K562 (cell line): ENCODE data around the gene LRRC59. TPM values are rescaled to one million over a fixed set of nuclear protein-coding genes. Genes with fewer than 3 reads are reported as not detected.

ENCODE experiments used
- ARHGAP35 ChIP-seq: fragments of 450-650 bp; IDR thresholded peaks from 2 replicates; pipeline ENCODE4 v1.6.1; 2018; ENCODE audit not compliant: partially characterized antibody
- E2F5 ChIP-seq: sonication (generic); formaldehyde crosslinking; IDR thresholded peaks from 2 replicates; pipeline ENCODE4 v1.8.0; 2022; ENCODE audit warnings: mild to moderate bottlenecking, missing genetic modification reagents
- ELF1 ChIP-seq: fragments of 200-800 bp; sonication (Bioruptor generic); IDR thresholded peaks from 2 replicates; pipeline ENCODE4 v1.6.1; 2016; ENCODE audit warnings: missing genetic modification characterization, missing compliant biosample characterization
- ETV1 ChIP-seq: fragments of 450-650 bp; conservative IDR thresholded peaks from 2 replicates; pipeline ENCODE4 v1.6.1; 2016; ENCODE audit warnings: missing genetic modification characterization, control low read depth, low read depth, missing compliant biosample characterization
- GABPB1 ChIP-seq: sonication (generic); formaldehyde crosslinking; IDR thresholded peaks from 2 replicates; pipeline ENCODE4 v1.8.0; 2022; ENCODE audit warnings: mild to moderate bottlenecking, missing genetic modification reagents
- JUND ChIP-seq, 2 experiments: IDR thresholded peaks; 2 replicates in 1 of 2; 3 replicates in 1 of 2; pipeline ENCODE4 v1.6.1; 2011; ENCODE audit warnings: borderline replicate concordance in 2 of 2, low read depth in 2 of 2, low read length in 2 of 2, improper control_type of control experiment in 1 of 2, missing biosample characterization in 1 of 2, missing genetic modification characterization in 1 of 2, missing genetic modification reagents in 1 of 2
- LCOR ChIP-seq: sonication (generic); formaldehyde crosslinking; IDR thresholded peaks from 2 replicates; pipeline ENCODE4 v1.8.0; 2022; ENCODE audit warnings: mild to moderate bottlenecking, missing genetic modification reagents
- PHF8 ChIP-seq: fragments of 200-600 bp; sonication (generic); IDR thresholded peaks from 2 replicates; pipeline ENCODE4 v1.6.1; 2012; ENCODE audit warnings: mixed run types, mild to moderate bottlenecking, inconsistent platforms, low read length, moderate library complexity, borderline replicate concordance
- SP2 ChIP-seq: IDR thresholded peaks from 2 replicates; pipeline ENCODE4 v1.6.1; 2011; ENCODE audit warnings: mild to moderate bottlenecking, low read depth, low read length, moderate library complexity; ENCODE audit not compliant: poor library complexity, severe bottlenecking; ENCODE audit errors: extremely low read depth
- TEAD4 ChIP-seq, 2 experiments: sonication (generic) in 1 of 2; formaldehyde crosslinking in 1 of 2; IDR thresholded peaks; 2 replicates each; pipeline versions ENCODE4 v1.6.1 to v1.8.0; 2012 to 2022; ENCODE audit warnings: borderline replicate concordance in 1 of 2, inconsistent platforms in 1 of 2, low read length in 1 of 2, mild to moderate bottlenecking in 1 of 2, missing genetic modification reagents in 1 of 2
- ZBTB33 ChIP-seq: sonication (generic); formaldehyde crosslinking; IDR thresholded peaks from 2 replicates; pipeline ENCODE4 v1.8.1; 2023; ENCODE audit warnings: mild to moderate bottlenecking, missing genetic modification reagents
- ZNF12 ChIP-seq: sonication (generic); formaldehyde crosslinking; IDR thresholded peaks from 2 replicates; pipeline ENCODE4 v1.4.0; 2020; ENCODE audit warnings: mild to moderate bottlenecking, missing genetic modification reagents
- ZNF518B ChIP-seq: fragments of 250-450 bp; sonication (Bioruptor Pico); IDR thresholded peaks from 2 replicates; pipeline ENCODE4 v1.5.0; 2021; ENCODE audit warnings: mild to moderate bottlenecking, moderate library complexity
- polyA plus RNA-seq, 8 experiments: library from polyadenylated mRNA; depleted of rRNA in 4 of 8; stranded (reverse) in 5 of 8; unstranded in 3 of 8; fragments of >200 nt; fragmentation: Nextera tagmentation in 2 of 8; fragmentation: Illumina TruSeq in 1 of 8; extraction: Ambion mirVana in 2 of 8; extraction: Trizol in 1 of 8; gene quantifications; 2 replicates each; pipeline versions ENCODE4 v1.2.1 to v1.2.3, GENCODE V29; 2011 to 2014; ENCODE audit warnings: inconsistent platforms in 1 of 8, missing spikeins in 1 of 8
- total RNA-seq, 7 experiments: library from RNA; depleted of rRNA in 6 of 7; stranded (reverse); fragments of >200 nt in 6 of 7; fragmentation: Illumina TruSeq in 2 of 7; extraction: Trizol in 2 of 7; gene quantifications; 2 replicates each; pipeline versions ENCODE4 v1.2.1 to v1.2.3, GENCODE V29; 2011 to 2021; ENCODE audit warnings: low replicate concordance in 1 of 7
- TF ChIP-seq, protein P1 (sequence below), 2 experiments: IDR thresholded peaks in 1 of 2; conservative IDR thresholded peaks in 1 of 2; 2 replicates each; pipeline ENCODE4 v1.6.1; 2016; ENCODE audit warnings: low read depth in 2 of 2, mild to moderate bottlenecking in 1 of 2, missing compliant biosample characterization in 1 of 2, missing genetic modification characterization in 1 of 2, moderate library complexity in 1 of 2

LRRC59 gene
- total and polyA plus RNA-seq, 9 of the 15 experiments (the other 6 are each of a cell fraction or from before 2014, with no cell fraction given): 27.8 to 244 (median 154) TPM

- TF ChIP-seq, protein P1, sequence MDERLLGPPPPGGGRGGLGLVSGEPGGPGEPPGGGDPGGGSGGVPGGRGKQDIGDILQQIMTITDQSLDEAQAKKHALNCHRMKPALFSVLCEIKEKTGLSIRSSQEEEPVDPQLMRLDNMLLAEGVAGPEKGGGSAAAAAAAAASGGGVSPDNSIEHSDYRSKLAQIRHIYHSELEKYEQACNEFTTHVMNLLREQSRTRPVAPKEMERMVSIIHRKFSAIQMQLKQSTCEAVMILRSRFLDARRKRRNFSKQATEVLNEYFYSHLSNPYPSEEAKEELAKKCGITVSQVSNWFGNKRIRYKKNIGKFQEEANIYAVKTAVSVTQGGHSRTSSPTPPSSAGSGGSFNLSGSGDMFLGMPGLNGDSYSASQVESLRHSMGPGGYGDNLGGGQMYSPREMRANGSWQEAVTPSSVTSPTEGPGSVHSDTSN (CRISPR knock-in tag; IDR thresholded peaks at IDR 0.05; ENCODE audit: low read depth): no peak
- TF ChIP-seq, protein P1 (tag; conservative IDR thresholded peaks at IDR 0.05; ENCODE audit: low read depth): peak; percentile 65
- TF ChIP-seq TEAD4 (IDR thresholded peaks at IDR 0.05; ENCODE audit: low read length): peak; percentile 5; the same call in 1 of the 2 replicates
- no peak for TF ChIP-seq TEAD4 (CRISPR knock-in tag; IDR thresholded peaks at IDR 0.05; ENCODE audit: borderline replicate concordance)
- peak; percentile 21; the same call in 1 of the 2 replicates for TF ChIP-seq PHF8
- no peak for TF ChIP-seq ZNF518B
- TF ChIP-seq ETV1: no peak
- TF ChIP-seq ZNF12 (CRISPR knock-in tag): no peak
- TF ChIP-seq LCOR (CRISPR knock-in tag): peak; percentile 45; the same call in 1 of the 2 replicates
- no peak for TF ChIP-seq ARHGAP35
- TF ChIP-seq SP2: peak; percentile 35
- no peak for TF ChIP-seq E2F5
- TF ChIP-seq ZBTB33 (CRISPR knock-in tag): no peak
- 0 out of 2 replicates have a peak, but pooled peaks have one; percentile 16 for TF ChIP-seq ELF1 (tag)
- peak; percentile 47; the same call in 1 of the 2 replicates for TF ChIP-seq GABPB1 (CRISPR knock-in tag)
- TF ChIP-seq JUND (IDR thresholded peaks at IDR 0.05; ENCODE audit: borderline replicate concordance, low read depth, low read length): no peak
- 0 out of 3 replicates have a peak, but pooled peaks have one; percentile 10 for TF ChIP-seq JUND (tag; IDR thresholded peaks at IDR 0.05; ENCODE audit: borderline replicate concordance, low read depth, low read length)
Observed at GRCh38 chr17:50426814-50427787, 29.8 kb upstream of the LRRC59 start (continued).
